ENCODE data around the gene PTPRM.
A peak's percentile ranks its signal among the peaks of the same experiment; 100 is the strongest.

Gene PTPRM

GRCh38 chr18:8264861-8265411 lies 697.8 kb downstream of the PTPRM start:
- no peak for DNase-seq

GRCh38 chr18:8272254-8272653 lies 705.1 kb downstream of the PTPRM start:
- no peak for DNase-seq

DNA sequence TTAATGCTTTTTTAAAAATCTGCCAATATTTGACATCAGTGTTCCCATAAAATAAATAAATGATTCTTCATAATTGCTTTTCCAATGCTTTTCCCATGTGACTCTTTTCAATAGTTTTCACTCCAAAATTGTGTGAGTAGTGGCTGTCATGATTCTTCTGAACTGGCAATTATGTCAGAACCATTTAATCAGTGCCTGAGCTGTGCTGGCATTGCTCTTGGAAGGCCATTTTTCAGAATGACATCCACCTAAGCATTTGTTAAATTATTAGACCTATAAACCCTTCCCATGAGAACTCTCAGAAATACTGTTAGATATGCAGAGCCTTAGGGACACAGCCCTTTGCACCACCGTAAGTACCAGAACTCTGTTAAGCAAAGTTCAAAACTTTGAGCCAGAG lies 707.3 kb downstream of the PTPRM start:
- DNase-seq = no peak

DNA sequence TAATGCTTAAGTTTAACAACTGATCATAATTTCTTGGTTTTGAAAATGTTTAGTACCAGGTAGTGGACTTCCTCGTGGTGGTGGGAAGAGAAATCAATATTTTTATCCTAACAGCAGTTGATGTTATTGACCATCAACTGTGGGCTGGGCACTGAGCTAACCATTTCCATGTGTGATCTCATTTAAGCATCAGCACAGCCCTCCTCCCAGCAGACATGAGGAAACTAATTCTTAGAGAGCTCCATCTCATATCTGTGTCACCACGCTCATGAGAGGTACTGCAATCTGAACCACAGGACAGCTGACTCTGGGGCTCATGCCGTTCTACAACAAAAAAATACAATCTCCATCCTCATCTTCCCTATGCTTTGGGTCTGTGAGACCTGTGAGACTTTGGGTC lies 709.3 kb downstream of the PTPRM start:
- no peak for DNase-seq

DNA sequence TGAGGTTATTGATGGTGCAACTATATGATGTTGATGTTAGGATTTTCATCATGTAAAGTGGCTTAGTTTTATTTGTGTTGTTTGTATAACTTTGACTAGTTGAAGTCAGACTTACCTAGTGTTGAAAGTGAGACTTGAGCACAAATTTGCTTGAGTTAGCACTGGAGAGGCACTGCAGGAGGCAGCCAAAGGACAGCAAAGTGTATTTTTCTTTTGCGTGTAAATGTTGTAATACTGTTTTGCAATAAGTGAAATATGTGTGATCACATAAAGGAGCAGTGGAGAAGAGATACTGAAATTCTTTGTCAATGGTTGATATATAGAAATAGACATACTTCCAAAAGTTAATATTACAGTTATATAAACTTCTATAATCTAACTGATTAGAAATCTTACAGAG lies 710.2 kb downstream of the PTPRM start:
- no peak for DNase-seq

DNA sequence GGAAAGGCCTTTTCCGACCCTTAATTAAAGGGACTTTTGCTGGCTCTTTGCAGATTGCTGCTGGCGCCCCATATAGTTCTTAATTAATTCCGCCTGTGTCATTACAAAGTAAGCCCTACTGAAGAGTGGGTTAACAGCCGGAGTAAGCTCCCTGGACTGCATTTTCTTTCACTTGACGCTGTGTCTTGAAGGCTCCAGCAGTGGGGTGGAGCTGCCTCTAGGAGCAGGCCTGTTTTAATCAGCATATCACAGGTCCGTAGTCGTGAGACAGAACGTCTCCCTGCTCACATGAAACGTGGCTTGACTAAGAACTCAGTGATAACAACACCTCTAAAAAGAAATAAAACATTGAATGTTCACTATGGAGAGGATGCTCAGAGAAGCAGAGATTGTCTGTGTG lies 712.2 kb downstream of the PTPRM start:
- DNase-seq = no peak

DNA sequence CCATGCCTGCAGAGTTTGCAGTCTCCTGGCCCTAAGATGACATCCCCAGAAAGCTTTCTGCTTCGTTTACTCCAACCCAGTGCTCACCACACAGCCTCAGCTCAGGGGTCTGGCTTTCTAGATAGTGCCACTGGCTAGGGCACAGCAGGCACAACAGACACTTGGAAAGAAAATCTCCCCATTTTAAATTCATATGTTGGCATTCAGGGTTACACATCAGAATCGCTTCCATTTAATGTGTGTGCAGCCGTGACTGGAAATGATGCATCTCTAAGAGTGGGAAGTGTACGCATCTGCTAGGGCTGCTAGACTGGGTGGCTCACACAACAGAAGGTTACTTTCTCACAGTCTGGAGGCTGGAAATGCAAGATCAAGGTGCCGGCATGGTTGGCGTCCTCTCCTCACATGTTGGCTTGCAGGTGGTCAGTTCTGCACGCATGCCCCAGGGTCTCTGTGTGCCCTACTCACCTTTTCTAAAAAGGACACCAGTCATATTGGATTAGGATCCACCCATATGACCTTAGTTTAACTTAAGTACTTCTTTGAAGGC lies 712.7 kb downstream of the PTPRM start:
- DNase-seq = no peak

- peak; percentile 40 for DNase-seq
These were observed 716.9 kb downstream of the PTPRM start for GRCh38 chr18:8283891-8284585.

DNA sequence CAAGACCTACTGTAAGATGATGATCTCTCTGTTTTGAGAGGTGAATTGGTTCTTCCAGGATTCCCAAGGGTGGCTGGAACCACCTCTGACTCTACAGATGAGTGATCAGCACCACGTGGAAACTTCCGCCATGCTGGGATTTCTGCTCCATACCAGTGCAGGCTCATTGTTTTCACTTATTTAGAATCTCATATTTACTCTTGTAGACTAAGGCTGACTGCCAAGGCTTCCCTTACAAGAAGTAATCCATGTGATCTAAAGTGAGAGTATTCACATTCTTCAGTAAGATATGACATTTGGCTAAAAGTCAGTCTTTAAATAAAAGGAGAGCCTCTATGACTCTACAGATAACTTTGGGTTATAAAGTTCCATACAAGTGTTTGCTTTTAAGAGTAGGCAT lies 719.2 kb downstream of the PTPRM start:
- DNase-seq = no peak

- DNase-seq = no peak
These were observed 720.2 kb downstream of the PTPRM start for GRCh38 chr18:8287196-8287885.

DNA sequence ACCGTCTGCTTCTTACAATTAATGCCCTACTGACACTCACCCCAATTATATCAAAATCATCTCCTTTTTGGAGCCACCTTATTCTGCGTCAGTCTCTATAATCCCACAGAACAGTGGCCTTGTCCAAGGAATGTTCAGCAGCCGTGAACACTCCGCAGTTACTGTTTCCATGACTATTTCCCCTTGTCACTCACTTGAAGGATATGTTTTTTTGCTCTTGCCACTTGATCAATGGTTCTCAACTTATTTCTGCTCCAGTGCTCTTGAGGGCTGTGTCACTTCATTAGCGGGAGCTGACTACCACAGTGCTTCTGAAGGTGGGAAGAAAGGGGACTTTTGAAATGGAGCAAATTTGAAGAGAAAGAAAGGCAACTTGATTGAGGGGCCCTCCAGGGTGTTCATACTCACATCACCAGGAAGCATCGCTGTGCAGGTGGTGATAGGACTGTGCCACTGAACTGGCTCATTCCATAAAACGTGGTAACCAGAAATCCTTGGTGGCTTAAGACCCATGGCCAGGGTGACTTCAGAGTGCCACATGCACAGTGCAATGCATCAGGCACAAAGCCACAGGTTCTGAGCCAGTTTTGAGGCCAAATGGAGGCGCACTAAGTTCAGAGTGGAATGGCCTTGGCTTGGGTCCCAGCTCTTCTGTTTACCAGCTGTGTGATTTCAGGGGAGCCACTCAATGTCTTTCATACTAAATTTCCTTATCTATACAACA lies 721.5 kb downstream of the PTPRM start:
- DNase-seq = no peak

DNA sequence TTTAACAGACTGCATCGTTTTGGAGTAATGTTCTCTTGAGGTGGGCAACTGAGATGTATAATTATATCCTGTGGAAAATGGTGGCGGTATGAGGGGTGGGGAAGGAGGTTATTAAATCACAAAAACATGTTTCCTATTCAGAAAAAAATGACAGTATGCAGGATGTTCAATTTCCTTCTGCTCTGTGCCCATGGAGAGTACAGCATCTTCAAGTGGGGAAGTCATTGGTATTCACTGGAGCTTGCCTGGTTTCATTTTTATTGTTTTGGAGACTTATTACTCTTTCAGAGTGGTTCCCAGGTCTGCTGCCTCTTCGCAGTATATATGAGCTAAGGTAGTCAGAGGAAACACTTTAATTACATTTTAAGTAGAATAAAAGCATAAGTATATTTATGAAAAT lies 723.3 kb downstream of the PTPRM start:
- no peak for DNase-seq

GRCh38 chr18:8290913-8291312 lies 723.8 kb downstream of the PTPRM start:
- no peak for DNase-seq

DNA sequence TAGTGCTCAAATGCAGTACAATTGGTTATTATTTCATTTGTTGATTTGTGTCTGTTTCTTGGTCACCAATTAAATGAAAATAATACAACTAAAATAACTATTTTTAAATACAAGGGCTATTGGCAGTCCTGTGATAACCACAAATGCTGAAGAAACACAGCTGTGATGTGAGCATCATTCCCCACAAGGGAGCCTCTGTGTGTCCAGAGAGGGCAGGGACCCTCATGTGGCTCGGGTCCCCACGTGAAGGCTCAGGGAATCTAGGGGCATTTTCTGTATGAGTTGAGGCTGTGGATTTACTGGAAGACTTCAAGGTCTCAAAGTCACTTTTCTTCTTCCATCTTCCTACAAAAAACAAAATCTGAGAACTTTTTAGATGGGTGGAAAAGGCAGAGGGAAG lies 726.1 kb downstream of the PTPRM start:
- DNase-seq = no peak

DNA sequence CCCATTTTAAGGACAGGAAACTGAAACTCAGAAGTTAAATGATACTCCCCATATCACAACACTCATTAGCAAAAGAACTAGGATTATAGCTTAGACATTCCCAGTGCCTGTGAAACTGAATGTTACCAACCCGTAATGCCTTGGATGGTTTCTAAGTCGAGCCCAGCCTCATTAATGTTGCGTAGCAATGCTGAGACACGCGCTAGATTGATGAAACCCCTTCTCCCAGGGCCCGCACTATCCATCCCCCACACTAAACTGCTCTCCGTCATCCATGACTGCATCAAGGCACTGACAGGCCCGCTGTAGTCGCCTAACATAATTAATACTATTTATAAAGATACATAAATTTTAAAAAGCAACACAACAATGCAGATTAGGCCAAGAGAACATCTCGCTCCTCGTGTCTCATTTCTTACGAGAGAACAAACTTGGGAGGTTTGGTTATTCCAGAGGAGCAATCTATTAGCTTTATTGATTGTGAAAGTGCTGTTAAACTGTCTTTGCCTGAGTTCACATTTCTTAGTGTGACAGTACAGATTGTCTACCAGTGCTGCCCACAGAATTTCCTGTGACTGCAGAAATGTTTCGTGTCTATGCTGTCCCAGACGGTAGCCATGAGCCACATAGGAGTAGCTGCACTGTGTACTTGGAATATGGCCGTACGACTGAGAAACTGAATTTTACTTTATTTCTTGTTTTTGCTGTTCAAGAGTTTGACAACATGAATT lies 729.9 kb downstream of the PTPRM start:
- DNase-seq = no peak

DNA sequence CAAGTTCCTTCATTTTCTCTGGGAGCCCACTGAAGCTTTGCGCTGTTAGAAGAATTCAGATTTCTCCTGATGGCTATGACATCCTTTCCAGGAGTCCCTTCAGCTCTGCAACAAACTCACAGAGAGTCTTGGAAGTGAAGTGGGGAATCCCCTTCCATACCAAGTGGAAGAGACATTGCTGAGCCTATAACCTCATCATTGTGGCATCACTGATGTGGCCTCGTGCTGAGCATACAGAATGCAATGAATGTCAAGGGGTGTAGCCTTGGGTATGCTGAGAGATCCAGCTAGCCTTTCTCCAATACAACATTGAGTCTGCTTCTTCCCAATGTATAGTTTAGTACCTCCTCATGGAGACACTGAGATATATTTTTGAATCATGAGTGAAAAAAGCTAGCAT lies 731.1 kb downstream of the PTPRM start:
- DNase-seq = no peak

DNA sequence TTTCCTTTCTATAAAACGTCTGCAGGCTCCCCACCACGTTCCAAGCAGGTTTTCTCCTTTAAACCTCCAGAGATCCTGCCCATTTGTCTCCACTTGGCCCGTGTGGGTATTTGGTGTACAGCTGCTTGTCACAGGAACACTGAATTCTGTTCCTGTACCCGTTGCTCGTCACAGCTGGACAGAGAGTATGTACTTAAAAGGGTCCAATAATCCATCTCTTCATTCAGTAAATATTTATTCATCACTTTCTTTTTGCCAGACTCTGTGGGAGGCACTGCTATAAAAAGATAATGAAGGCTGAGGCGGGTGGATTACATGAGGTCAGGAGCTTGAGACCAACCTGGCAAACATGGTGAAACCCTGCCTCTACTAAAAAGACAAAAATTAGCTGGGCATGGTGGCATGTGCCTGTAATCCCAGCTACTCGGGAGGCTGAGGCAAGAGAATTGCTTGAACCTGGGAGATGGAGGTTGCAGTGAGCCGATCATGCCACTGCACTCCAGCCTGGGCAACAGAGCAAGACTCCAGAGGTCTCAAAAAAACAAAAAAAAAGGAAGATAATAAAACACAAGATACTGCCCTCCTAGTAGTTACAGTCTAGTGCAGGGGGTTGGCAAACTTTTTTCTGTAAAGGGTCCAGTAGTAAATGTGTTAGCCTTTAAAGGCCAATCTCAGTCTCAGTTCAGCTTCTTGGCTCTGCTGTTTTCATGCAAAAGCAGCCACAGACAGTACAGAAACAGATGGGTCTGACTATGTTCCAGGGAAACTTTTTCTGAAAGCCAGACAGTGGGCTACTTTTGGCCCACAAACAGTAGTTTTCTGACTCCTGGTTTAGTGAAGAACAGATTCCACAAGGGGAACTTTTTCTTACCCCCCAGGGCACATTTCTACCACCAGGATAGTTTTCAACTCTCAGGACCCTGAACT lies 732.2 kb downstream of the PTPRM start:
- no peak for DNase-seq

GRCh38 chr18:8300751-8301410 lies 733.8 kb downstream of the PTPRM start:
- no peak for DNase-seq

- DNase-seq = no peak
These were observed 734.5 kb downstream of the PTPRM start for GRCh38 chr18:8301427-8302172.

GRCh38 chr18:8303151-8303755 lies 736.1 kb downstream of the PTPRM start:
- DNase-seq = peak; percentile 45
